ENCODE results near the gene EML4.
"Not testable (repeated sequence)": the region's sequence is repeated elsewhere in the genome, so short reads cannot be mapped to it uniquely, and the experiment has no call there.

EML4 gene

DNA sequence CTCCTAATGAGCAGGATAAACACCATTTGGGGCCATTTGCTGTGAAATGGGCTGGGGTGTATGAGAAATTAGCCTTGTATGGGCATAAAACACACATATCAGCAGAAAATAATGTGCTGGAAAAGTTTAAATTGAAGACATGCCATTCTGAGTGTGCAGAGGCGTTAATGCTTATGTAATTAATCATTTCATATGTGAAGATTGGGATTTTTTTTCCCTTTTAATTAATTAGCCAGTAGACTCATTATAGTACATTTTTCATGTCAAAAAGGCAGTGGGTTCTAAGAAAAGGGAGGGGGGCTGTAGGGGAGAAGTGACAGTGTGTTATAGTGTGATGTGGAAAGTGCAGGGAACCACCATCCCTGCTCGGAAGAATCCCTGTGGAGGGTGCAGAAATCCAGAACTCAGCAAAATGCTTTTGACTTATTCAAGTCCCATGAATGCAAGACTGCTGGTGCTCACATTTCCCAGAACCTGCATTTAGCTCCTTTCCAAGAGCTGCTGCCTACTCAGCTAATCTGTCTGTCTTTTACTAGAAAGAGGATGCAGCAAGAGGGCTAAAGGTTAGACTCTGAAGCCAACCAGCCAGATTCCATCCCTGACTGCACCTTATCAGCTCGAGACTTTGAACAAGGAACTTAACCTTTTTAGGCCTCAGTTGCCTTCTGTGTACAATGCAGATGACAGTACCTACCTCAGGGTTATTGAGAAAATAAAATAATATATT is 203.5 kb downstream of the EML4 start:
- H3K36me3 ChIP-seq (ENCODE audit: insufficient read depth, low read length), result no peaks in the 10 kb centered on the region
- H3K27ac ChIP-seq, result no peak overlapping the region
- no peak overlapping the region for H3K4me3 ChIP-seq
- no peak for TF ChIP-seq FOXP2 (optimal IDR thresholded peaks at IDR 0.05; ENCODE audit: control extremely low read depth, extremely low read length, insufficient read depth)
- no peak for TF ChIP-seq EZH2 (IDR thresholded peaks at IDR 0.05)
- no peak for TF ChIP-seq POLR2AphosphoS5 (IDR thresholded peaks at IDR 0.05; ENCODE audit: borderline replicate concordance, low read depth, low read length)
- H3K9ac ChIP-seq (ENCODE audit: insufficient read length), result no peak overlapping the region
- DNase-seq (ENCODE audit: low read depth, low spot score), result no peak
- no peaks in the 10 kb centered on the region for H3K9me3 ChIP-seq (ENCODE audit: low read depth, low read length)

DNA sequence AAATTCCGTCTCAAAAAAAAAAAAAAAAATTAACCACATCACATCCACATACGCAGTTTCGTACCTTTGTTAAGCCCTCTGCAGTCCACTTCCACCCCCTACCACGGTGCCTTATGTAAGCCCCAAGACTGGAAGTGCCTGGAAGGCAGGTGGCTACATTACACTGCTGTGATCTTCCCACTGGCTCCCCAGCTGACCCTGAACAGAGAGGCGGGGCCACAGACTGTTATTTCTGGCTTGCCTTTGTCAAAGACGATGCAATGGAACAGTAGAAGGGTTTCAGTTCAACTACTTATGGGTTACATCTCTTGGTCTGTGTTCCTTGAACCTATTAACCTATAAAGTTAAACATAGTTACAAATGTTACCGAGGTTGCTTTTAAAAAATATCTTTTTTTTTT is 207.6 kb downstream of the EML4 start:
- Histone ChIP-seq H3K4me3 (no peak overlapping the region), H3K9me3 (ENCODE audit: low read depth, low read length) (no peaks in the 10 kb centered on the region), H3K9ac (ENCODE audit: insufficient read length) (no peak overlapping the region), H3K27ac (no peak overlapping the region), H3K36me3 (ENCODE audit: insufficient read depth, low read length) (no peaks in the 10 kb centered on the region)
- DNase-seq (ENCODE audit: low read depth, low spot score), result no peak
- no peak for TF ChIP-seq EZH2 (IDR thresholded peaks at IDR 0.05)
- TF ChIP-seq POLR2AphosphoS5 (IDR thresholded peaks at IDR 0.05; ENCODE audit: borderline replicate concordance, low read depth, low read length), result no peak

DNA sequence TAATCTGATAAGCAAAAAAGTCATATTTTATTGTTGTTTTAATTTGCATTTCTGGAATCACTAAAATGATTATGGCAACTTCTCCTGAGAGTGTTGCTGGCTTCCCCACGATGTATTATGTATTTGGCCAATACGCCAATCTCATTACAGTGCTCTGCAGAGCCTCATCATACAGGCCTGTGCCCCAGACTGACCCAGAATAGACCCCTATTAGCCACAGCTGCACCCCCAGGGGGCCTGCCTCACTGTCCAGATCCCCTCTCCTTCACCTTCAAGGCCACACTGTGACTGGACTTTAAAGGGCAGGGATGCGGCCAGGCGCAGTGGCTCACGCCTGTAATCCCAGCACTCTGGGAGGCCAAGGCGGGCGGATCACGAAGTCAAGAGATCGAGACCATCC is 209.3 kb downstream of the EML4 start:
- TF ChIP-seq POLR2AphosphoS5 (IDR thresholded peaks at IDR 0.05; ENCODE audit: borderline replicate concordance, low read depth, low read length) (no peak), EZH2 (IDR thresholded peaks at IDR 0.05) (no peak), FOXP2 (optimal IDR thresholded peaks at IDR 0.05; ENCODE audit: control extremely low read depth, extremely low read length, insufficient read depth) (no peak)
- H3K36me3 ChIP-seq (ENCODE audit: insufficient read depth, low read length), result no peaks in the 10 kb centered on the region
- no peak overlapping the region for H3K27ac ChIP-seq
- no peak overlapping the region for H3K4me3 ChIP-seq
- DNase-seq (ENCODE audit: low read depth, low spot score), result no peak
- H3K9ac ChIP-seq (ENCODE audit: insufficient read length), result no peak overlapping the region
- no peaks in the 10 kb centered on the region for H3K9me3 ChIP-seq (ENCODE audit: low read depth, low read length)

DNA sequence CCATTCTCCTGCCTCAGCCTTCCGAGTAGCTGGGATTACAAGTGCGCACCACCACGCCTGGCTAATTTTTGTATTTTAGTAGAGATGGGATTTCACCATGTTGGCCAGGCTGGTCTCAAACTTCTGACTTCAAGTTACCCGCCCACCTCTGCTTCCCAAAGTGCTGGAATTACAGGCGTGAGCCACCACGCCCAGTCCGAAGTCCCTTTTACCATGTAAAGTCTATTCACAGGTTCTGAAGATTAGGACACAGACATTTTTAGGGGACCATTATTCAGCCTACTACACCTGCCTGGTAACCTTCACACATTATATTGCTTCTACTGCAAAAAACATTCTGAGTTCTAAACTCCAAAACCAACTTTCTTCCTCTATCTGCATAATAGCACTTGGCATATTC is 210.9 kb downstream of the EML4 start:
- H3K9ac ChIP-seq (ENCODE audit: insufficient read length); H3K4me3 ChIP-seq; H3K9me3 ChIP-seq (ENCODE audit: low read depth, low read length); H3K27ac ChIP-seq; H3K36me3 ChIP-seq (ENCODE audit: insufficient read depth, low read length); DNase-seq (ENCODE audit: low read depth, low spot score): not testable (repeated sequence)

DNA sequence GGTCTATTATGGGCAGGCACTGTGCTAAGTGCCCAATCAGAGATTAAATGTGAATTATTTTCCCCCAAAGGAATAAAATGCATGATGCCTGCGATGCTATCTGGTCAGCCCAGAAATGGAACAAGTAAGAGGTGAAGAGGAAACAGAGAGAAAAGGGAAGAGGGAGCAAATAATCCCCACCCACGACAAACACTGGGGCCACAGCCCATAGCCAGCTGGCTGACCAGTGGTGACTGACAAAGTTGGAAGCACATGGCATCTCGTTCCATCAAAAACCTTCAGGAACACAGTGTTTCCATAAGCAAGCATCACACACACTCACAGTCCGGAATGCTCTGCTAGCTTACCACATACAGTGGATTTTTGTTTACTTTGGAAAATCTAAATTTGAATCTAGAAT is 213.0 kb downstream of the EML4 start:
- H3K9ac ChIP-seq (ENCODE audit: insufficient read length), result no peak overlapping the region
- TF ChIP-seq EZH2 (IDR thresholded peaks at IDR 0.05) (no peak), POLR2AphosphoS5 (IDR thresholded peaks at IDR 0.05; ENCODE audit: borderline replicate concordance, low read depth, low read length) (no peak), FOXP2 (optimal IDR thresholded peaks at IDR 0.05; ENCODE audit: control extremely low read depth, extremely low read length, insufficient read depth) (no peak)
- no peaks in the 10 kb centered on the region for H3K36me3 ChIP-seq (ENCODE audit: insufficient read depth, low read length)
- H3K9me3 ChIP-seq (ENCODE audit: low read depth, low read length), result no peaks in the 10 kb centered on the region
- no peak overlapping the region for H3K4me3 ChIP-seq
- H3K27ac ChIP-seq, result no peak overlapping the region
- DNase-seq (ENCODE audit: low read depth, low spot score), result no peak

All from SK-N-MC (cell line).